ENCODE data around the gene SWAP70.

GRCh38 chr11:9790703-9791102 lies 126.8 kb downstream of the SWAP70 start:
- no peak for TF ChIP-seq ARNT (IDR thresholded peaks at IDR 0.05)
- TF ChIP-seq PKNOX1 (IDR thresholded peaks at IDR 0.05): no peak
- TF ChIP-seq ELF4 (IDR thresholded peaks at IDR 0.05): no peak
- TF ChIP-seq NFRKB (IDR thresholded peaks at IDR 0.05): no peak
- no peak for TF ChIP-seq SP1 (IDR thresholded peaks at IDR 0.05)
